ENCODE results near the gene GINS1. TPM values are rescaled to one million over a fixed set of nuclear protein-coding genes. Genes with fewer than 3 reads are reported as not detected.

GINS1 gene
- total RNA-seq, 1 donor from 2014 or later = 3.8 TPM

DNA sequence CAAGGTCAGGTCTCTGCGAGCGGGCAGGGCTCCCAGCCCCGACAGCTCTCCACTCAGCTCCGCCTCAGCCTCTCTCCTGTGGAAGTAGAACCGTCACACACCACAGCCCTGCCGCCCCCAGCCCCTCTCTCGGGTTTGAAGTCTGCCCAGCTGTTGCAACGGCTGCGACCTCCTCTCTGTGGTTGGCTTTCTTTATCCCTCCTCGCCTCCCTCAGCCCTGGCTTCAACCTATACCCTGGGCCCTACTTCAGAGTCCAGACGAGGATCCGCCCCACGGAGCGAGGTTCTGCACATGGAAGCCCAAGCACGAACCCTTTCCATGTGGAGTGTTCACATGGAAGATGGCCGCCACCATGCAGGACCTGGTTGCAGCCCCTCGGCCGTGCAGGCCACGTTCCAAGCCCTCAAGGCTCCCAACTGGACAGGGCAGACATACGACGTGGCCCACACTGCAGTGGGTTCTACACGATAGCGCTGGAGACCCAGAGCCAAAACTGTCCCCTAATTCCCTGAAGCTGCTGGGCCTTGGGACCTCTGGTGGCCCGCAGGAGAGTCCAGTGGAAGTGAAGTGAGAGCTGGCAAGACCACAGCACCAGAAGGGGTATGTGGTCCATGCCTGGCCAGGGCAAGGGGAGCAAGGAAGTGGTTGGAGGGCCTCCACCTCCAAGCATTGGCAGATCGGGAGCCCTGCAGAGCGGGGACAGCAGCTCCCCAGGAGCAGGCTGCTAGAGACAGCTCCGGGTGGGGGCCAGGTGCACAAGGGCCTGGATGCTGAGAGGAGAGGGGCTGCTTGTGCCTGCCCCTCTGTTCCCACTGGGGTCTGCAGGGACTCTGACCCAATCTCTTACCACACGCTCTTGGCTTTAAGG, 69.8 kb downstream of the GINS1 start:
- no peak for DNase-seq

DNA sequence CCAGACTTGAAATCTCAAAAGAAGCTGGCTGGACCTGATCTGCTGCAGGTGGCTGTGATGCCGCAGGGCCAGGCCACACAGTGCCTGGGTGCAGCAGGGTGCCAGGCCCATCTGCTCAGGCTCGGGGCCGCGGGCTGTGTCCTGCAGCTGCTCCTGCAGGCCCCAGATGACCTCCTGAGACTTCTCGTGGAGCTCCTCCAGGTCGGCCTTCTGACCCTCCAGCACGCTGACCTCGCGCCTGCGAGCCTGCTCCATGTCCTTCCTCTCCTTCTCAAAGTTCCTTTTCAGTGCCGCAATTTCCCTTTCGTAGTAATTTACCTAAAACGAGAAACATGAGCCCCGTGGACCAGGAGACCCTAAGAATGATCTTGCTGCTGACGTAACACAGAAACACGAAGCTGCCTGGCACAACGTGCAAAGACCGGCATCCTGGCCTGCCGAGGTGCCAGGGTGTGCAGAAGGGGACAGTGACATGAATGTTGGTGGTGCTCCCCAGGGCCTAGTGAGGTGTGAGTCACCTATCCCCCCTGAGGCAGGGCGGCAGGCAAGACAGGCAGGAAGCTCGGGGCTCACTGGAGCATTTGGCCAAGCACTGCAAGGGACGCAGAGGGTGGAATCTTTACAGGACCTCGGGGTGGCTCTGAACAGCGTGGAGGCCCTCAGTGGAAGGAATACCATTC, 71.6 kb downstream of the GINS1 start:
- no peak for DNase-seq

DNA sequence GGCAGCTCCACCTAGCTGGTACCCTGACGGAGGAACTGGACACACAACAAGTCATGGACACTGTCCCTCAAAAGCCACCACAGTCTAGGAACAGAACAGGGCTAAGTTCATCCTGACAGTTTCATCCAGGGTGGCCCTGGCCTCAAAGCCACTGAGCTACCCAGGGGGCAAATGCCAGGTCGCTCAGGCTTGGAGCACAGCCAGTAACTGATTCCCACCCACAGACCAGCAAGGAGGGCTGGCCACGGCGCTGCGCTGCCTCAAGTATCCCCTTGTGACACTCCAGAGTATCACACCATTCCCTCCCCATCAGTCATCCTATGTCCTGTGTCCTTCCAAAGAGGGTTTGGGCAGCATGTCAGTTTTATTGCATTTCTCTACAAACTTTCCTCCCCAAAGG, 72.2 kb downstream of the GINS1 start:
- no peak for DNase-seq

DNA sequence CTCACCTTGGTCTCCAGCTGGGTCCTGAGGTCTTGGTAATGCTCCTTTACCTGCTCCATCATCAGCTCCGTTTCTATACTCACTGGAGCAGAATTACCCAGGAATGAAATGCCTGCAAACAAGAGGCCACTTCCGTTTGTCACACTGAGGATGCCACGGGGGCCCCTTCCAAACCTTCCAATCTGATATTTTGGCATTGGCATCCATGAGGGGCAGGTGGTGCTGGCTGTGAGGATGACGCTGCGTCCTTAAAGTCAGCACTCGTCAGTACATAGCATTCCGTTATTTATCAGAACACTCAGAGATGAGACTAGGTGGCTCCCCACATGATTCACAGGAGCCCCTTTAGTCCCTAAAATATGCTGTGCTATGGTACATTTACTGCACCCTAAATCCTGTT, 72.7 kb downstream of the GINS1 start:
- no peak for DNase-seq

DNA sequence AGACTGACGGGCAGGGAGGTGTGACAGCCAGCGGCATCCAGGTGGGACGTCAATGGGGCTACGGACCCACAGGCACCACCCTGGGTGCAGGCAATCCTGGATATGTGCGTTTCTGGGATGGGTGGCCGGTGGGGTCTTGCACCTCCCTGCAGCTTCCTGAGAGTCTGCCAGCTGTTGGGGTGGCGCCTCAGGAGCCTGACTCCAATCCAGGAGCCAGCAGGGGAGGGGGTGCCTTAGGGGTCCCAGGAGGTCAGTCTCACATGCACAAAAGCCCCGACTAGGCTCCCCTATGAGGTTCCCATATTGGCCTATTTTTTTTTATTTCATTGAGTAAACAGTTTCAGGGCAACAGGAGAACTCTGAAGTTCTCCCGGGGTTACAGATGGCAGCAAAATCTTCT, 73.3 kb downstream of the GINS1 start:
- DNase-seq = no peak

DNA sequence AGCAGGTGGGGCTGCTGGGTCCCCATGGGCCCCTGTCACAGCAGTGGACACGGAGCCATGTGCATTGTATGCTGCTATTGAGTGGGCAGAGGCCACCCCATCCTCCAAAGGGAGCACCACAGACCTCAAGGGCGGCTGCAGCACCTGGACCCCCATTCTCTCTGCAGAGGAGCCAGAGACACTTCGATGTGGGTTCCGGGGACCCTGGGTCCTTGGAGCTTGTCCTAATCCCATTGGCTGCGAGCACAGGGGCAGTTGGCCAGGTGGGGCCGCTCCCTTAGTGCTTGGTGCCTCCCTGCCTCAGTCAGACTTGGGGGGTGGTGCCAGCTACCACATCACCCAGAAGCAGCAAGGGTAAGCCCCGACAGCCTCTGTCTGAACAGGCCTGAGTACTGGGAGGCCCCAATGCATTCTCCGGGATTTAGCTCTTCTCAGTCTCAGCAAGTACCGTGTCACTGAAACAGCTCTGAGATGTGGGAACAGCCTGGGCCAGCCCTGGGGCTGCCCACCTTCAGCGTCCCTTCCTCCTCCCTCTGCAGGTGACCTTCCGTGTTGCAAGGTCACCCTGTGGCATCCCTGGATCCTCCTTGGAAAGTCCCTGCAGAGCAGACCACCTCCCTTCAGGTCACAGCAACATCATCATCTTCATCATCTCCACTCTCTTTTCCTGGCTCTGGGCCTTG, 73.9 kb downstream of the GINS1 start:
- DNase-seq = no peak

DNA sequence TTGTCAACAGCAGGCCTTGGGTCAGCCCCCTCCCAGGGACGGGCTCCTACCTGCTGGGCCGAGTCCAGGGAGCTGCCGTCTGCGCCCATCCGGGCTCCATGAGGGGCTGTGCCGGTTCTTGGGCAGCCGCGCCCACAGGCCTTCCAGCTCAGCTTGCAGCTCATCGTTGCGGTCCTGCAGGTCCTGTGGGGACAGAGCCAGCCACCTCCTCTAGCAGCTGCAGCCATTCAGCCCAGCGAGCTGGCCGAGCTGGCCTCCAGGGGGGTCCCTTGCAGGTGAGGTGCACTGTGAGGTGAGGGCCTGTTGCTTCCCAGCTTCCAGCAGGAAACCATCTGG, 74.4 kb downstream of the GINS1 start:
- no peak for DNase-seq

- DNase-seq = no peak
Observed at GRCh38 chr20:25483431-25484132, 76.1 kb downstream of the GINS1 start.

DNA sequence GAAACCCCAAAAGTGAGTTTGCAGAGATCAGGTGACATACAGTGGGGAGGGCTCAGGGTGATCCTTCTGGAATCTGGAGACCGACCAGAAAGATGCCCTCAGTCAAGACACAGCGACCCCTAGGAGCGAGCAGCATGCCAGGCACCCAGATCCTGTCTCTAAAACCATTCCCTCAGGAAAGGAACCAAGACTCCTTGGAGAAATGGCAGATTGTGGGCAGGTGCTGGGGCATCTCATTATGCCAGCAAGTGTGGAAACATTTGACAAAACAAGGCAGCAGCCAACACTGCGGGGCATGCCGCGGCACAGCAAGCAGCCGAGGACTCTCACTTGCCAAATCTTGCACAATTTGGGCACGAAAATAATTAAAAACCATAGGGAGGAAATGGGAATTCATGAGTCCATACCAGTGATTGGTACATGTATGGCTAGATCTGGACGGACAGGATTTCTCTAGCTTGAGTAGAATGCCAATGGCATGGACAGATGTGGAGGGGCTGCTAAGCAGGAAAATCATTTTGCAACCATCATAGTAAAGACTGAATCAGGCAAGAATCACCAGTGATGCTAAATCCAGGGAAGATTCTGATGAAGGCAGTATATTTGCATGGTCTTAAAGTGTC, 76.9 kb downstream of the GINS1 start:
- DNase-seq = no peak

DNA sequence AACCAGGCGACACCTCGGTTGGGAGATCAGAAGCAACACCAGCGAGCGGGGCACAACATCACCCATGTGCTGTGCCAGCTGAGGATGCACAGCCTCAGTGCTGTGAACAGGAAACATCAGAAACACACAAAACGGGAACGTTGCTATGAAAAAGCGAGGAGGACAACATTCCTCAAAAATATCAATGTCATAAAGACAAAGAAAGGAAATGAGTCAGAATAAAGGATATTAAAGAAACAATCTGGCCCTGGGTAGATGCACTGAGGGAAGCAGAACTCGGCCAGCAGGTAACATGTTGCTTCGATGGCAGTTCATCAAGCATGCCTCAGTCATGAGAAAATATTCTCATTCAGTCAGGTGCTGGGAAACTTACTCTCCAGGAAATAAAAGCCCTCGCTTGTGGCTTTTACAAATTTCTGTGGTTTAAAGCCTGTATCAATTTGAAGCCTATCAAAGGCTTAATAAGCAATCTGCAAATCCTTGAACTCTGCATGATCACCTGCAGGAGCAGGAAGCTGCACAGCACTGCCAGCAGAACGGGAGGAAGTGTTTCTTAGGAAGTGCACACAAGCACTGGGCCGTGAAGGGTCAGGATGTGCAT, 77.5 kb downstream of the GINS1 start:
- no peak for DNase-seq

GRCh38 chr20:25485872-25486271, 78.4 kb downstream of the GINS1 start:
- DNase-seq = no peak

DNA sequence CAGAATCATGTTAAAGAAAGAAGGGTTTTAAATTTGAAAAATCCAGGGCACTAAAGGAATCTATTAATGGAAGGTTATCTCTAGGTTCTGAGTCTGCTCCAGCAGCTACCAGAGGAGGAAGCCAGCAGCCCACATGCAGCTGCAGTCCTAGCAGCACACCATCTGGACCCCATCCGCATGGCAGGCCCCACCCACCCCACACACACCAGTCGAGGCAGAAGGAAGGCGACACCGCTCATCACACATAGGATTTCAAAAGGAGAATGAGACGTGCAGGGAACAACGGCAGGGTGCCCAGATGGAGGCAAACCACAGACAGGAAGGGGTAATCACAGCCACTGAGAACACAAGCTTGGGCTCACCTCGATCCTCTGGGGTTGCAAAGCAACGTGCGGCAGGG, 78.9 kb downstream of the GINS1 start:
- DNase-seq = no peak

DNA sequence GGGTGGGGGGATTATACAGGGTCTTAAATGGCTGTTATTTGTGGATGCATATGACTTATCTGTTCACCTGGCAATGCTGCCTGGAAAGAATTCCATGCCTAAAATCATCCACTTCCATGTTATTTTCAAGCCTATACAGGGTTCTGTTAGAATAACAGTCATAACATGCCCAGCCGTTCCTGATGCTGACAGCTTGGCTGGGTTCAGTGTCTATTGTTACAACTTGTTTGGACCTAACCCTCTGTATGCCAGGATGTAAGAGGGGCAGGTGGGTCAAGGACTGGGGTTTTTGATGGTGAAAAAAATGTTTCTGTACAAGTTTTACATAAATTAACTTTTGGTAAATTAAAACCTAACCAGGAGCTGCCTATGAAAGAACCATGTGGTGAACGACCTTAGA, 79.8 kb downstream of the GINS1 start:
- no peak for DNase-seq

DNA sequence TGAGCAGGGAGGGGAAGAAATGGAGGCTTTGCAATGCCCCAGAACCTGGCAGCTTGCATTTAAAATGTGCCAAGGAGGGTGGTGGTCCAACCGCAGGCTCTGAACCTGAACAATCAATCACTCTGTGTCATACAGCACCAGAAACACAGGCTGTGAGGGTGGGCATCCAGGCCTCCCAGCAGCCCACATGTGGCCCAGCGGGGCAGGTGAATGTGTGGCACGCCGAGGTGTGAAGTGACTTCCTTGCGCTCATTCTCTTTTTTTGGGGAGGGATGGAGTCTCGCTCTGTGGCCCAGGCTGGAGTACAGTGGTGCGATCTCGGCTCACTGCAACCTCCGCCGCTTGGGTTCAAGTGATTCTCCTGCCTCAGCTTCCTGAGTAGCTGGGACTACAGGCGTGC, 80.5 kb downstream of the GINS1 start:
- DNase-seq = no peak

- no peak for DNase-seq
Observed at GRCh38 chr20:25489221-25489871, 81.9 kb downstream of the GINS1 start.

- no peak for DNase-seq
Observed at GRCh38 chr20:25490656-25491445, 83.4 kb downstream of the GINS1 start.

GRCh38 chr20:25491446-25492038, 84.1 kb downstream of the GINS1 start:
- no peak for DNase-seq

GRCh38 chr20:25493137-25493536, 85.7 kb downstream of the GINS1 start:
- DNase-seq = no peak

- no peak for DNase-seq
Observed at GRCh38 chr20:25493748-25494505, 86.5 kb downstream of the GINS1 start.

Data from tongue (tissue), 2 donors.